Measurements from ENCODE around the gene INSIG2. TPM values are rescaled to one million over a fixed set of nuclear protein-coding genes. Genes with fewer than 3 reads are reported as not detected.

INSIG2 gene
- total RNA-seq, 2 donors from 2014 or later: 23.1 to 48.9 TPM

- Mint-ChIP-seq H3K27ac (no peak overlapping the region), H3K27me3 (ENCODE audit: low read depth) (peaks cover 47% of the 10 kb centered on the region)
Measured at GRCh38 chr2:118065015-118065706, 23.1 kb upstream of the INSIG2 start.

GRCh38 chr2:118065921-118066511 lies 22.3 kb upstream of the INSIG2 start:
- Mint-ChIP-seq H3K9me3 (no peaks in the 10 kb centered on the region), H3K4me1 (ENCODE audit: low read depth) (peaks cover 5% of the 10 kb centered on the region), H3K27ac (no peak overlapping the region), H3K4me3 (no peak overlapping the region), H3K36me3 (ENCODE audit: insufficient read depth in 2 of 2) (no peaks in the 10 kb centered on the region), H3K27me3 (ENCODE audit: low read depth) (peaks cover 44% of the 10 kb centered on the region)
- ATAC-seq (replicated peaks in 1 of 2) (no peak), DNase-seq (no peak)

More at GRCh38 chr2:118065015-118065706, 23.1 kb upstream of the INSIG2 start:
- Mint-ChIP-seq H3K4me3 (no peak overlapping the region), H3K9me3 (no peaks in the 10 kb centered on the region), H3K36me3 (ENCODE audit: insufficient read depth in 2 of 2) (no peaks in the 10 kb centered on the region), H3K4me1 (ENCODE audit: low read depth) (peaks cover 8% of the 10 kb centered on the region)
- no peak for DNase-seq
- no peak for ATAC-seq (replicated peaks in 1 of 2)

- Mint-ChIP-seq H3K4me3 (no peak overlapping the region), H3K36me3 (ENCODE audit: insufficient read depth in 2 of 2) (no peaks in the 10 kb centered on the region), H3K4me1 (ENCODE audit: low read depth) (no peaks in the 10 kb centered on the region), H3K27me3 (ENCODE audit: low read depth) (peaks cover 21% of the 10 kb centered on the region), H3K27ac (no peak overlapping the region), H3K9me3 (no peaks in the 10 kb centered on the region)
- DNase-seq (no peak), ATAC-seq (replicated peaks in 1 of 2) (no peak)
Measured at GRCh38 chr2:118077636-118078247, 10.5 kb upstream of the INSIG2 start.

- no peaks in the 10 kb centered on the region for H3K4me1 Mint-ChIP-seq (ENCODE audit: low read depth)
- no peak overlapping the region for H3K4me3 Mint-ChIP-seq
- no peaks in the 10 kb centered on the region for H3K9me3 Mint-ChIP-seq
- DNase-seq (no peak), ATAC-seq (replicated peaks in 1 of 2) (no peak)
- peaks cover 15% of the 10 kb centered on the region for H3K27me3 Mint-ChIP-seq (ENCODE audit: low read depth)
- H3K27ac Mint-ChIP-seq: no peak overlapping the region
- H3K36me3 Mint-ChIP-seq (ENCODE audit: insufficient read depth in 2 of 2): no peaks in the 10 kb centered on the region
Measured at GRCh38 chr2:118078734-118079133, 9.5 kb upstream of the INSIG2 start.

- Mint-ChIP-seq H3K4me3 (no peak overlapping the region), H3K36me3 (ENCODE audit: insufficient read depth in 2 of 2) (no peaks in the 10 kb centered on the region), H3K4me1 (ENCODE audit: low read depth) (no peaks in the 10 kb centered on the region), H3K27me3 (ENCODE audit: low read depth) (peaks cover 6% of the 10 kb centered on the region), H3K27ac (no peak overlapping the region), H3K9me3 (no peaks in the 10 kb centered on the region)
- ATAC-seq (replicated peaks in 1 of 2) (no peak), DNase-seq (no peak)
Measured at GRCh38 chr2:118084491-118085089, 3.7 kb upstream of the INSIG2 start.

- Mint-ChIP-seq H3K9me3 (no peaks in the 10 kb centered on the region), H3K27ac (no peak overlapping the region), H3K36me3 (ENCODE audit: insufficient read depth in 2 of 2) (no peaks in the 10 kb centered on the region), H3K4me3 (no peak overlapping the region), H3K4me1 (ENCODE audit: low read depth) (peaks cover 5% of the 10 kb centered on the region), H3K27me3 (ENCODE audit: low read depth) (peaks cover 3% of the 10 kb centered on the region)
- DNase-seq: no peak
- no peak for ATAC-seq (replicated peaks in 1 of 2)
Measured at GRCh38 chr2:118085173-118086023, 2.9 kb upstream of the INSIG2 start.

GRCh38 chr2:118086024-118086633 lies 2.1 kb upstream of the INSIG2 start:
- ATAC-seq (replicated peaks in 1 of 2) (no peak), DNase-seq (no peak)
- no peak overlapping the region for H3K4me3 Mint-ChIP-seq
- no peaks in the 10 kb centered on the region for H3K27me3 Mint-ChIP-seq (ENCODE audit: low read depth)
- peaks cover 7% of the 10 kb centered on the region for H3K4me1 Mint-ChIP-seq (ENCODE audit: low read depth)
- H3K9me3 Mint-ChIP-seq: no peaks in the 10 kb centered on the region
- no peaks in the 10 kb centered on the region for H3K36me3 Mint-ChIP-seq (ENCODE audit: insufficient read depth in 2 of 2)
- H3K27ac Mint-ChIP-seq: no peak overlapping the region

GRCh38 chr2:118089139-118089800 lies 999 bp downstream of the INSIG2 start:
- H3K9me3 Mint-ChIP-seq: no peaks in the 10 kb centered on the region
- H3K27me3 Mint-ChIP-seq (ENCODE audit: low read depth): no peaks in the 10 kb centered on the region
- H3K36me3 Mint-ChIP-seq (ENCODE audit: insufficient read depth in 2 of 2): peaks cover 2% of the 10 kb centered on the region in 2 donors
- H3K4me3 Mint-ChIP-seq: peak overlapping the region; percentile 39 to 95
- peaks cover 17% of the 10 kb centered on the region for H3K4me1 Mint-ChIP-seq (ENCODE audit: low read depth)
- DNase-seq: peak; percentile 40 to 42
- ATAC-seq (replicated peaks in 1 of 2): peak; percentile 42 to 52
- H3K27ac Mint-ChIP-seq: no peak overlapping the region

- Mint-ChIP-seq H3K9me3 (no peaks in the 10 kb centered on the region), H3K27me3 (ENCODE audit: low read depth) (no peaks in the 10 kb centered on the region), H3K36me3 (ENCODE audit: insufficient read depth in 2 of 2) (peaks cover 2 to 3% of the 10 kb centered on the region in 2 donors), H3K4me3 (peak overlapping the region; percentile 66 to 68), H3K27ac (peak overlapping the region; percentile 30), H3K4me1 (ENCODE audit: low read depth) (peaks cover 30% of the 10 kb centered on the region)
- DNase-seq: no peak
- ATAC-seq (replicated peaks in 1 of 2): no peak
Measured at GRCh38 chr2:118090387-118091139, 2.3 kb downstream of the INSIG2 start.

GRCh38 chr2:118091140-118091478 lies 2.8 kb downstream of the INSIG2 start:
- Mint-ChIP-seq H3K27me3 (ENCODE audit: low read depth) (no peaks in the 10 kb centered on the region), H3K4me3 (peak overlapping the region in 1 of 2 donors; percentile 9), H3K4me1 (ENCODE audit: low read depth) (peaks cover 34% of the 10 kb centered on the region), H3K36me3 (ENCODE audit: insufficient read depth in 2 of 2) (peaks cover 2 to 4% of the 10 kb centered on the region in 2 donors), H3K9me3 (no peaks in the 10 kb centered on the region), H3K27ac (no peak overlapping the region)
- ATAC-seq (replicated peaks in 1 of 2) (no peak), DNase-seq (no peak)

- H3K36me3 Mint-ChIP-seq (ENCODE audit: insufficient read depth in 2 of 2): peaks cover 2 to 4% of the 10 kb centered on the region in 2 donors
- ATAC-seq (replicated peaks in 1 of 2): no peak
- no peaks in the 10 kb centered on the region for H3K9me3 Mint-ChIP-seq
- no peak overlapping the region for H3K27ac Mint-ChIP-seq
- H3K4me1 Mint-ChIP-seq (ENCODE audit: low read depth): peaks cover 34% of the 10 kb centered on the region
- H3K4me3 Mint-ChIP-seq: no peak overlapping the region
- no peaks in the 10 kb centered on the region for H3K27me3 Mint-ChIP-seq (ENCODE audit: low read depth)
- no peak for DNase-seq
Measured at GRCh38 chr2:118091631-118092030, 3.4 kb downstream of the INSIG2 start.
